Measurements from ENCODE around the gene RNASEL. TPM values are rescaled to one million over a fixed set of nuclear protein-coding genes. Genes with fewer than 3 reads are reported as not detected.

The RNASEL gene
- total and polyA plus RNA-seq, 2 of the 13 experiments (the other 11 are each of a cell fraction or from before 2014, with no cell fraction given): 0.05 to 0.20 TPM

DNA sequence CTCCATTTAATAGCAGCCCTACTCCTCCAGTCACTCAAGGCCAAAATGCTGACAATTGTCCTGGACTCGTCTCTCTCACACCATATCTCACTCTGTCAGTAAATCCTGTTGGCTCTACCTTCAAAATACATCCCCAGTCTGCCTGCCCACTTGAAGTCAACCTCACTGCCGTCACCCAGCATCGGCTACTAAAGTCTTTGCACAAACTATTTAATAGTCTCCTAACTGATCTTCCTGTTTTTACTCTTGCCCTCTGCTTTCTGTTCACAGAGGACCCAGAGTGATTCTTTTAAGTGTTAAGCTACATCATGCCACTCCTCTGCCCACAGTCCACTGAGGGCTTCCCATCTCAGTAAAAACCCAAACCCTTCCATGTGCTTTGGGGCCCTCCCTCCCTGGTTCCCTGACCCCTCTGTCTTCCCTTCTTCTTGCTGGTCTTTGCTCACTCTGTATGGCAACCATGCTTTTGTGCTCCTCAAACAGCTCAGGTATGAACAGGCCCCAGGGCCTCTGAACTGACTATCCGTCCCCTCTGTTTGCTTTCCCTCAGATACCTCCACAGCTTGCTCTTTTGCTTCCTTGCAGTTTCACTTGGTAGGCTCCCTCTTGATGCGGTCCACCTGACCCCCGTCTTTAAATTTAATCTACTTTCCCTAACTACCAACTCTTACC, 19.0 kb downstream of the RNASEL start:
- Histone ChIP-seq H3K36me3 (replicated peaks in 1 of 2; ENCODE audit: control insufficient read depth in 1 of 2, insufficient read depth in 2 of 2, low read length in 2 of 2) (no peaks in the 10 kb centered on the region), H3K9ac (ENCODE audit: insufficient read depth, low read depth, low read length) (no peak overlapping the region), H3K9me3 (ENCODE audit: low read length) (no peaks in the 10 kb centered on the region), H3K4me3 (replicated peaks in 1 of 3; ENCODE audit: insufficient read depth in 1 of 3, low read depth in 2 of 3, low read length in 3 of 3) (no peak overlapping the region), H3K27me3 (ENCODE audit: control insufficient read depth in 1 of 2, insufficient read depth in 2 of 2, low read length in 2 of 2) (no peaks in the 10 kb centered on the region), H3K4me1 (ENCODE audit: insufficient read depth, low read length) (peaks cover 2% of the 10 kb centered on the region), H3K4me2 (ENCODE audit: low read depth, low read length) (no peak overlapping the region), H4K20me1 (ENCODE audit: insufficient read depth, low read length) (no peaks in the 10 kb centered on the region), H3K79me2 (ENCODE audit: insufficient read depth, low read length) (no peaks in the 10 kb centered on the region), H3K27ac (ENCODE audit: extremely low read length, insufficient read depth, low read length) (no peak overlapping the region), H2AFZ (ENCODE audit: low read length) (no peak overlapping the region)
- TF ChIP-seq ZFP36L2 (CRISPR knock-in tag; IDR thresholded peaks at IDR 0.05): no peak
- TF ChIP-seq ATF7 (IDR thresholded peaks at IDR 0.05): no peak
- no peak for TF ChIP-seq ATF7 (CRISPR knock-in tag; IDR thresholded peaks at IDR 0.05)
- no peak for TF ChIP-seq ZNF724P (CRISPR knock-in tag; IDR thresholded peaks at IDR 0.05; ENCODE audit: borderline replicate concordance)
- TF ChIP-seq TBX3 (IDR thresholded peaks at IDR 0.05; ENCODE audit: borderline replicate concordance): no peak
- TF ChIP-seq, protein P1, sequence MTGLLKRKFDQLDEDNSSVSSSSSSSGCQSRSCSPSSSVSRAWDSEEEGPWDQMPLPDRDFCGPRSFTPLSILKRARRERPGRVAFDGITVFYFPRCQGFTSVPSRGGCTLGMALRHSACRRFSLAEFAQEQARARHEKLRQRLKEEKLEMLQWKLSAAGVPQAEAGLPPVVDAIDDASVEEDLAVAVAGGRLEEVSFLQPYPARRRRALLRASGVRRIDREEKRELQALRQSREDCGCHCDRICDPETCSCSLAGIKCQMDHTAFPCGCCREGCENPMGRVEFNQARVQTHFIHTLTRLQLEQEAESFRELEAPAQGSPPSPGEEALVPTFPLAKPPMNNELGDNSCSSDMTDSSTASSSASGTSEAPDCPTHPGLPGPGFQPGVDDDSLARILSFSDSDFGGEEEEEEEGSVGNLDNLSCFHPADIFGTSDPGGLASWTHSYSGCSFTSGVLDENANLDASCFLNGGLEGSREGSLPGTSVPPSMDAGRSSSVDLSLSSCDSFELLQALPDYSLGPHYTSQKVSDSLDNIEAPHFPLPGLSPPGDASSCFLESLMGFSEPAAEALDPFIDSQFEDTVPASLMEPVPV (CRISPR knock-in tag; IDR thresholded peaks at IDR 0.05): no peak
- TF ChIP-seq BHLHE40 (IDR thresholded peaks at IDR 0.05; ENCODE audit: low read length): no peak
- no peak for TF ChIP-seq JUND (CRISPR knock-in tag; IDR thresholded peaks at IDR 0.05)
- TF ChIP-seq ARNTL (CRISPR knock-in tag; IDR thresholded peaks at IDR 0.05): no peak
- TF ChIP-seq FOXM1 (CRISPR knock-in tag; IDR thresholded peaks at IDR 0.05): no peak
- TF ChIP-seq, protein P2, sequence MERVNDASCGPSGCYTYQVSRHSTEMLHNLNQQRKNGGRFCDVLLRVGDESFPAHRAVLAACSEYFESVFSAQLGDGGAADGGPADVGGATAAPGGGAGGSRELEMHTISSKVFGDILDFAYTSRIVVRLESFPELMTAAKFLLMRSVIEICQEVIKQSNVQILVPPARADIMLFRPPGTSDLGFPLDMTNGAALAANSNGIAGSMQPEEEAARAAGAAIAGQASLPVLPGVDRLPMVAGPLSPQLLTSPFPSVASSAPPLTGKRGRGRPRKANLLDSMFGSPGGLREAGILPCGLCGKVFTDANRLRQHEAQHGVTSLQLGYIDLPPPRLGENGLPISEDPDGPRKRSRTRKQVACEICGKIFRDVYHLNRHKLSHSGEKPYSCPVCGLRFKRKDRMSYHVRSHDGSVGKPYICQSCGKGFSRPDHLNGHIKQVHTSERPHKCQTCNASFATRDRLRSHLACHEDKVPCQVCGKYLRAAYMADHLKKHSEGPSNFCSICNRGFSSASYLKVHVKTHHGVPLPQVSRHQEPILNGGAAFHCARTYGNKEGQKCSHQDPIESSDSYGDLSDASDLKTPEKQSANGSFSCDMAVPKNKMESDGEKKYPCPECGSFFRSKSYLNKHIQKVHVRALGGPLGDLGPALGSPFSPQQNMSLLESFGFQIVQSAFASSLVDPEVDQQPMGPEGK (CRISPR knock-in tag; IDR thresholded peaks at IDR 0.05): no peak
- TF ChIP-seq ZNF263 (CRISPR knock-in tag; IDR thresholded peaks at IDR 0.05): no peak
- TF ChIP-seq NR1H2 (CRISPR knock-in tag; IDR thresholded peaks at IDR 0.05; ENCODE audit: borderline replicate concordance, low read depth): no peak
- TF ChIP-seq ZNF614 (CRISPR knock-in tag; IDR thresholded peaks at IDR 0.05; ENCODE audit: borderline replicate concordance): no peak
- no peak for TF ChIP-seq ZKSCAN8 (CRISPR knock-in tag; IDR thresholded peaks at IDR 0.05; ENCODE audit: borderline replicate concordance)
- TF ChIP-seq ZNF33A (CRISPR knock-in tag; IDR thresholded peaks at IDR 0.05; ENCODE audit: borderline replicate concordance): no peak
- no peak for DNase-seq (ENCODE audit: low spot score)
- no peak for FAIRE-seq
- POLR2A ChIA-PET: no interaction called here
- no peak for ATAC-seq
- WGBS (ENCODE audit: low lambda C conversion rate): 38% methylated on average over 6 of the region's 6 CpGs
- CTCF ChIA-PET (ENCODE audit: low intra/inter-chr PET ratio, low total read pairs): no interaction called here
- BruUV-seq (replicated peaks): no TSS peak
- in situ Hi-C loops (cut with HindIII; ENCODE audit: extremely low pct_ligation_motif_present, low pct_unique_long_range_greater_than_20kb) (no loop called here), intact Hi-C loops (cut with micrococcal nuclease; ENCODE audit: unreplicated experiment) (no loop called here)
